Measurements from ENCODE around the gene NAALADL2. TPM values are rescaled to one million over a fixed set of nuclear protein-coding genes. Genes with fewer than 3 reads are reported as not detected.
A peak's percentile ranks its signal among the peaks of the same experiment; 100 is the strongest.
"Not testable (repeated sequence)": the region's sequence is repeated elsewhere in the genome, so short reads cannot be mapped to it uniquely, and the experiment has no call there.

NAALADL2 gene
- total and polyA plus RNA-seq, 2 of the 8 experiments (the other 6 are each of a cell fraction or from before 2014, with no cell fraction given) = 0.12 to 0.22 TPM

DNA sequence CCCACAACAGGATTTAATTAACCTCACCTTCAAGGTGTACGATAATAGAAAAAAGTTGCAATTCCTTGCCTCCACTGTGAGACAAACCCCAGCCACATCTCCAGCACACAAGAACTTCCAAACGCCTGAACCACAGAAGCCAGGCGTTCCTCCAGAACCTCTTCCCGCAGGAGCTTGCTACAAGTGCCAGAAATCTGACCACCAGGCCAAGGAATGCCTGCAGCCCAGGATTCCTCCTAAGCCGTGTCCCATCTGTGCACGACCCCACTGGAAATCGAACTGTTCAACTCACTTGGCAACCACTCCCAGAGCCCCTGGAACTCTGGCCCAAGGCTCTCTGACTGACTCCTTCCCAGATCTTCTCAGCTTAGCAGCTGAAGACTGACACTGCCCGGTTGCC is 970.7 kb downstream of the NAALADL2 start:
- FAIRE-seq = not testable (repeated sequence)

DNA sequence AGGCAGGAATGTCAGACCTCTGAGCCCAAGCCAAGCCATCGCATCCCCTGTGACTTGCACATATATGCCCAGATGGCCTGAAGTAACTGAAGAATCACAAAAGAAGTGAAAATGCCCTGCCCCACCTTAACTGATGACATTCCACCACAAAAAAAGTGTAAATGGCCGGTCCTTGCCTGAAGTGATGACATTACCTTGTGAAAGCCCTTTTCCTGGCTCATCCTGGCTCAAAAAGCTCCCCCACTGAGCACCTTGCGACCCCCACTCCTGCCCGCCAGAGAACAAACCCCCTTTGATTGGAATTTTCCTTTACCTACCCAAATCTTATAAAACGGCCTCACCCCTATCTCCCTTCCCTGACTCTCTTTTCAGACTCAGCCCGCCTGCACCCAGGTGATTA is 976.6 kb downstream of the NAALADL2 start:
- H3K4ac ChIP-seq (replicated peaks; ENCODE audit: insufficient read length, low read depth, low read length); H3K23ac ChIP-seq (ENCODE audit: insufficient read length); H3K9ac ChIP-seq (replicated peaks in 1 of 4; ENCODE audit: extremely low read depth in 1 of 4, low read depth in 3 of 4, low read length in 3 of 4); H2BK15ac ChIP-seq (ENCODE audit: low read length); H2BK12ac ChIP-seq (ENCODE audit: low read depth, low read length); H2BK120ac ChIP-seq (replicated peaks; ENCODE audit: low read depth, low read length); POLR2A ChIA-PET (ENCODE audit: partially characterized antibody); H3K23me2 ChIP-seq (ENCODE audit: low read depth, low read length); H3K18ac ChIP-seq (ENCODE audit: extremely low read depth, low read length); H4K91ac ChIP-seq (replicated peaks; ENCODE audit: insufficient read length, low read length); H4K5ac ChIP-seq (ENCODE audit: insufficient read length, low read depth, low read length); H3K79me1 ChIP-seq (ENCODE audit: low read depth, low read length); H3K27ac ChIP-seq (ENCODE audit: low read depth, low read length); H3K56ac ChIP-seq (replicated peaks; ENCODE audit: insufficient read length, low read depth, low read length); H2AK5ac ChIP-seq (ENCODE audit: low read depth, low read length); H4K20me1 ChIP-seq (replicated peaks in 1 of 2; ENCODE audit: control insufficient read depth in 1 of 2, insufficient read depth in 2 of 2, low read length in 2 of 2); H4K8ac ChIP-seq (ENCODE audit: extremely low read depth, insufficient read depth, low read length); H3K4me1 ChIP-seq (replicated peaks in 1 of 4; ENCODE audit: control insufficient read depth in 3 of 4, insufficient read depth in 4 of 4, low read length in 3 of 4); H3K36me3 ChIP-seq (ENCODE audit: control insufficient read depth in 2 of 4, insufficient read depth in 4 of 4, low read length in 3 of 4); H2AFZ ChIP-seq (ENCODE audit: low read length); H2BK20ac ChIP-seq (ENCODE audit: low read length); H3K79me2 ChIP-seq (ENCODE audit: control insufficient read depth in 1 of 2, insufficient read depth in 2 of 2, low read length in 2 of 2); FAIRE-seq; DNase-seq (ENCODE audit: low read depth in 1 of 2, low spot score in 2 of 2); H3K9me3 ChIP-seq (ENCODE audit: insufficient read depth in 2 of 2, low read depth in 1 of 2, low read length in 1 of 2); H3K27me3 ChIP-seq (replicated peaks in 1 of 4; ENCODE audit: control insufficient read depth in 3 of 4, extremely low read depth in 1 of 4, insufficient read depth in 3 of 4, low read length in 3 of 4); H3K4me3 ChIP-seq (ENCODE audit: extremely low read depth in 1 of 4, insufficient read depth in 2 of 4, low read depth in 3 of 4, low read length in 4 of 4); H3K14ac ChIP-seq (ENCODE audit: insufficient read length): not testable (repeated sequence)
- Histone ChIP-seq H3K4me2 (ENCODE audit: insufficient read depth in 1 of 2, low read depth in 2 of 2, low read length in 2 of 2) (peak overlapping the region in 1 of 2 experiments; percentile 53; a peak in 2 of 4 replicates), H2BK5ac (ENCODE audit: low read depth, low read length) (peak overlapping the region; percentile 80; the same call in 1 of the 2 replicates)
- CTCF ChIA-PET (ENCODE audit: partially characterized antibody) = interaction anchor here (0.6 kb wide), 1 partner anchor 328 kb away, joined by 3 read pairs; no protein-coding TSS in a partner anchor
- 20% methylated on average over 6 of the region's 6 CpGs; no CpG with 5 or more reads in 1 of the 2 experiments for WGBS, 2 experiments (ENCODE audit: extremely low coverage in 1 of 2, insufficient coverage in 1 of 2, insufficient read length in 1 of 2, insufficient replicate concordance in 2 of 2, low coverage in 1 of 2, low lambda C conversion rate in 2 of 2, missing lambda C conversion rate in 1 of 2)

More for the DNA sequence above, 970.7 kb downstream of the NAALADL2 start:
- H3K4ac ChIP-seq (replicated peaks; ENCODE audit: insufficient read length, low read depth, low read length); H2AFZ ChIP-seq (ENCODE audit: low read length); H2BK120ac ChIP-seq (replicated peaks; ENCODE audit: low read depth, low read length); H4K20me1 ChIP-seq (replicated peaks in 1 of 2; ENCODE audit: control insufficient read depth in 1 of 2, insufficient read depth in 2 of 2, low read length in 2 of 2); H3K56ac ChIP-seq (replicated peaks; ENCODE audit: insufficient read length, low read depth, low read length); H3K4me2 ChIP-seq (ENCODE audit: insufficient read depth in 1 of 2, low read depth in 2 of 2, low read length in 2 of 2); H4K91ac ChIP-seq (replicated peaks; ENCODE audit: insufficient read length, low read length); H3K9me3 ChIP-seq (ENCODE audit: insufficient read depth in 2 of 2, low read depth in 1 of 2, low read length in 1 of 2); H3K18ac ChIP-seq (ENCODE audit: extremely low read depth, low read length); CTCF ChIA-PET (ENCODE audit: partially characterized antibody); H2BK15ac ChIP-seq (ENCODE audit: low read length); H3K27ac ChIP-seq (ENCODE audit: low read depth, low read length); H3K27me3 ChIP-seq (replicated peaks in 1 of 4; ENCODE audit: control insufficient read depth in 3 of 4, extremely low read depth in 1 of 4, insufficient read depth in 3 of 4, low read length in 3 of 4); H2AK5ac ChIP-seq (ENCODE audit: low read depth, low read length); H2BK12ac ChIP-seq (ENCODE audit: low read depth, low read length); H2BK20ac ChIP-seq (ENCODE audit: low read length); H3K4me1 ChIP-seq (replicated peaks in 1 of 4; ENCODE audit: control insufficient read depth in 3 of 4, insufficient read depth in 4 of 4, low read length in 3 of 4); H3K36me3 ChIP-seq (ENCODE audit: control insufficient read depth in 2 of 4, insufficient read depth in 4 of 4, low read length in 3 of 4); H3K9ac ChIP-seq (replicated peaks in 1 of 4; ENCODE audit: extremely low read depth in 1 of 4, low read depth in 3 of 4, low read length in 3 of 4); DNase-seq (ENCODE audit: low read depth in 1 of 2, low spot score in 2 of 2); H4K5ac ChIP-seq (ENCODE audit: insufficient read length, low read depth, low read length); H3K79me1 ChIP-seq (ENCODE audit: low read depth, low read length); H4K8ac ChIP-seq (ENCODE audit: extremely low read depth, insufficient read depth, low read length); H2BK5ac ChIP-seq (ENCODE audit: low read depth, low read length); POLR2A ChIA-PET (ENCODE audit: partially characterized antibody); H3K23me2 ChIP-seq (ENCODE audit: low read depth, low read length); H3K14ac ChIP-seq (ENCODE audit: insufficient read length); H3K4me3 ChIP-seq (ENCODE audit: extremely low read depth in 1 of 4, insufficient read depth in 2 of 4, low read depth in 3 of 4, low read length in 4 of 4); H3K79me2 ChIP-seq (ENCODE audit: control insufficient read depth in 1 of 2, insufficient read depth in 2 of 2, low read length in 2 of 2); H3K23ac ChIP-seq (ENCODE audit: insufficient read length): not testable (repeated sequence)
- 94% methylated on average over 6 of the region's 8 CpGs; no CpG with 5 or more reads in 1 of the 2 experiments for WGBS, 2 experiments (ENCODE audit: extremely low coverage in 1 of 2, insufficient coverage in 1 of 2, insufficient read length in 1 of 2, insufficient replicate concordance in 2 of 2, low coverage in 1 of 2, low lambda C conversion rate in 2 of 2, missing lambda C conversion rate in 1 of 2)
